GM21423 (cell line): Measurements from ENCODE around the gene RNU2-1.
"Not testable (repeated sequence)": the region's sequence is repeated elsewhere in the genome, so short reads cannot be mapped to it uniquely, and the experiment has no call there.

Experiments used
- ATAC-seq: cut with Tn5 transposase; IDR thresholded peaks from one replicate; pipeline ENCODE4 v1.9.1; 2021; ENCODE audit warnings: mild to moderate bottlenecking, moderate library complexity; ENCODE audit not compliant: unreplicated experiment

RNU2-1 gene

DNA sequence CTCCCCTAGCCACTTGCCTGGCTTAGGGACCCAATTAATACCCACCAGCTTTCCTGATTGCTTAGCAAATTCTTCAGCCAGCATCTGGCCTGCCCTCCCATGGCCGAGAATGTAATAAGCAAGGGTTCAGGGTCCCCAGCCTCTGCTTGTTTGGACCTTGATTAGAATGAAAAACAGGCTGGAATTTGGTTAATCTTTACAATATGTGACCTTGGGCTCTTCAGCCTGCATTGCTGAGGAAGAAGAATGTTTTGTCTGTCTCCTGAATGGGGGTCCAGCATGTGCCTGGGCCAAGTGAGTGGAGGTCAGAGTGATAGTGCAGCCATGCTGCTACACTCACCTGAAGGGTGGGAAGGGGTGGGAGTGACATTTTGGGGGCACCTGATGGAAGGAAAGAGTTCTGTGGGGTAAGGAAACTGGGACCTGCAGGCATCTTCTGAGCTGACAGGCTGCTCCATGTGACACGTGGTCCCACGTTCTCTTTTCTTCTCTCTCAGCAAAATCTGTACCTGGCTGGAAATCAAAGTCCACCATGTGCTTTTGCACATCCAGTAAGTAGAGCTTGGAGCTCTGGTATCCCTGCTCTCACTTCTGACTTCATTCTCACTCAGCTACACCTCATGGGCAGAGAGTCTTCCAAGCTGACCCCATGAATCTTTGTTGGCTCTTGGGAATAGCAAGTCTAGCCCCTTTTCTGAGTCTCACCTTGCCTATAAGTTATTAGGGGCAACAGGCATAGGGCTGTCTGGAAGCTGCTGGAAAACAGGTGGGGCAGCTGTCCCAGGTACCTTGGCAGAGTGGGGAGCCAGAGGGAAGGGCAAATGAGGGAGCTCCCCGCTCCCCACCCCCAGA is 16.8 kb downstream of the RNU2-1 start:
- no peak for ATAC-seq

DNA sequence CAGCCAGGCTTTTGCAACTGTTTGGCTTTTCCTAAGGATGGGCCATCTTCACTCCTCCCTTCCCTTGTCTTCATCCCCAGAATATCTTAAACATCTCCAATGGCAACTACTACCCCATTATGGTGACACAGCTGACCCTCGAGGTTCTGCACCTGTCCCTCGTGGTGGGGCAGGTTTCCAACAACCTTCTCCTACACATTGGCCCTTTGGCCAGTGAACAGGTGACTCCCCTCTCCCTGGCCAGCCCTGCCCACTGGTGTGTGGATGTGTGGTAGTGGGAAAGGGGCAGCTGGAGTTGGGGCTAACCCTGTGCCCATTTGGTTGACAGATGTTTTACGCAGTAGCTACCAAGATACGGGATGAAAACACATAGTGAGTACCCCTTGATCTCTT is 17.4 kb downstream of the RNU2-1 start:
- no peak for ATAC-seq

DNA sequence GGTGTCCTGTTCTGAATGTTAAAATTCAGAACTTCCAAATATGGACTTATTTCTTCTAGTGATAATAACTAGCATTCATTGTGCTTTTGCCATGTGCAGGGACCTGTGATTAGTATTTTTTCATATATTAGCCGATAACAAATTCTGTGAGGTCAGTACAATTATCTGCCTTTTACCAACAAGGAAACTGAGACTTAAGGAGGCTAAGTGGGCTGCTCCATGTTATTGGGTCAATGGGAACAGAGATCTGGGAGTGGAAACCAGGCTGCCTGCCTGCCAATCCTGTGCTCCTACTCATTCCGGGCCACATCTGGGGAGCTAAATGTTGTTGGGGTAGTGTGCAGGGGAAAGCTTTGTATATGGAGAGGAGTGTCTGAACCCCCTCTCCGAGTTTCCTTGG is 18.4 kb downstream of the RNU2-1 start:
- no peak for ATAC-seq

DNA sequence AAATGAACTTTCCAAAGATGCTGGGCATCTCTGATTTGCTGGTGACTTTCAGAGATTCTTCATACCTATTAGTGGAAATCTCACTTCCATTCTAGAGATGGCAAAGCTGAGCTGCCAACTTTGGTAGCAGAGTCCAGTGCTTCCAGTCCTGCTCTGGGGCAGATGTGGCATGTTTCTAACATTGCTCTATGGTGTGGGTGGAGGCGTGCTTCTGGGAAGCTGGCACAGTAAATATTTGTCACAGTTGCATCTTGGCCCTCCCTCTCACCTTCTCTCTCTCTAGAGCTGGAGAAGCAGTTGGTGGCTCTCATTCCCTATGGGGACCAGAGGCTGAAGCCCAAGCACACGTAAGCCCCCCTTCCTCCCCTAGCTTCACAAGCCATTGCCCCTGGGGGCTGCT is 20.2 kb downstream of the RNU2-1 start:
- no peak for ATAC-seq

DNA sequence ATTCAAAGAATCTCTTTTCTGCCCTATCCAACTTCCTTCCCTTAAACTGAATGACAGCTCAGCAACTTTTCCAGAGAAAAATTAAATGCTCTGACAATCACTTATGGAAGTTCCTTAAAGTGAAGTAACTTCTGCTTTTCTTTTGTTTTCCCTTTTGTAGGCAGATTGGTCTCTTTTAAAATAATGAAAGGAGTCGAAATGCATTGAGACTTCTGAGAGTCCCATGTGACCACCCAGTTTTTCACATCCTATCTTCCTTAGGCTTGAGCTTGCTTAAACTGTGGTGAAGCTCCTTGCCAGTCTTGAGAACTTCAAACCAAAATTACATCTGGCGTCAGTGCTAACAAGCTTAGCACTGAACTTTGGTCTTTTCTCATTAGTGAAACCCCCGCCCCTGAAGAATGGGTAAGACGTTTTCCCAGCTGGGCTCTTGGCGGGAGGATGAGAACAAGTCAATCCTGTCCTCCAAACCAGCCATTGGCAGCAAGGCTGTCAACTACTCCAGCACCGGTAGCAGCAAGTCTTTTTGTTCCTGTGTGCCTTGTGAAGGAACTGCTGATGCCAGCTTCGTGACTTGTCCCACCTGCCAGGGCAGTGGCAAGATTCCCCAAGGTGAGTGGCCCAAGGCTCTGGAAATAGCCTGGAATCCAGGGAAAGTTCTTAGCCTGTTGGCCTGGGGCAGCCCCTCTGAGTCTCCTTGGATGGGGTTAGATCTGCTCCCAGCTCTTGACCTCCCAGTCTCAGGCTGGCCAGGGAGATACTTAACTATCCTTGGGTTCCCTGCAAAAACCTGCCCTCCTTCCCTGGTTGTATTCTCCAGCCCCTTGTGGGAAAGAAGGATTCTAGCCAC is 20.9 kb downstream of the RNU2-1 start:
- no peak for ATAC-seq

DNA sequence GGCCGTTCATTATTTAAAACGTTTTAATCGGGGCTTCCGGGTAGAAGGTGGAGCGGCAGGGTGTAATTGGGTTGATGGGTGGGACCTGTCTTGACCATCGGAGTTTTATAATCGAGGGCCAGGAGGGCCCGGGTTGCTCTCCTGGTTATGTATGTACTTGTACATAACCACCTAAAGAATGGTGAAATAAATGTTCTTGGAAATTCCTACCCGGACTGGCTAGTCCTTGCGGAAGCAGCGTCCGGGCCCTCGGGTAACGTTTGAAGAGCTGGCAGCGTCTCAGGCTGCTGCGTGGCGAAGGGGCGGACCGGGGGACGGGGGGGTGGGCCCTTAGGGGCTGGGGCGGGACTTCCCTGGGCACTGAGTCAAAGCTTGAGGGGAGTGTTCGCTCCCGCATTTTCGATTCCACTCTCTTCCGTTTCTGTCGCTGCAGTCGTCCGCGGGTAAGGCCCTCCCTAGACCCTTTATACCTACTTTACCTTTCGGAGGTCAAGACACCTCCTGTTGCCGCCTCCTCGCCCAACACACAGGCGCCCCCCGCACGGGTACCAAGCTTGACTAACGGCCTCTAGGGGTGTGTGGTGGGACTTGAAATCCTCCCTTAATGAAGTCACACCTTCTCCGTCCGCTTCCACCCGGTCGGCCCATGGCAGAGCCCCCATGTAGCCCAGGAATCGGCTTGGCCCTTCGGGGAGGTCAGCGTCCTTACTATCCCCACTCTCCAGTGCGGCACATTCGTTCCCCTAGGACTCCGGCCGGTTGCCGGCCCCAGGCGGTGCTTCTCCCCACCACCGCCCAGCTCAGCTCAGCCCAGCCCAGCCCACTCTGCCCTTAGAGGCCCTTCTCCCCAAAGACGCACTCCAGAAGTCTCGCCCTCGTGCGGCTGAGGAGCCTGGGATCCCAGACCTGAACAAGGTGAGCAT is 22.0 kb downstream of the RNU2-1 start, which contains the start of gene TMEM106A:
TSS of gene TMEM106A (plus strand) at position 396 of the 923 bp plus-strand sequence. CDS start 1,167 bp downstream, outside the sequence.
- ATAC-seq: peak; percentile 64

DNA sequence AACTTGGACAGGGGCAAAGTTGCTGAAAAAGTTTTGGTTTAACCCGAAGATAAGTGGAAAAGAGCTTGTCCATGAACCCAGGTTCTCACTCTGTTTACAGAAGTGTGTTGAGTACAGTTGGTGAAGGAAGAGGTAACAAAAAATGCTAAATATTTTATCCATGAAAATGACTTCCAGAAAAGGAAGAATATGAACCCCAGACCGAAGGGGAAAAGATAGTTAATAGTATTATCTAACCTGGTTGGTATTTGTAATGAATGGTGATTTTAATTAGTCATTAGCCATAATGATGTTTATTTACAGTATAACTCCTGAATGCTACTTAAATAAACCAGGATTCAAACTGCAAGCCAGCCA is 22.7 kb downstream of the RNU2-1 start:
- ATAC-seq: no peak

DNA sequence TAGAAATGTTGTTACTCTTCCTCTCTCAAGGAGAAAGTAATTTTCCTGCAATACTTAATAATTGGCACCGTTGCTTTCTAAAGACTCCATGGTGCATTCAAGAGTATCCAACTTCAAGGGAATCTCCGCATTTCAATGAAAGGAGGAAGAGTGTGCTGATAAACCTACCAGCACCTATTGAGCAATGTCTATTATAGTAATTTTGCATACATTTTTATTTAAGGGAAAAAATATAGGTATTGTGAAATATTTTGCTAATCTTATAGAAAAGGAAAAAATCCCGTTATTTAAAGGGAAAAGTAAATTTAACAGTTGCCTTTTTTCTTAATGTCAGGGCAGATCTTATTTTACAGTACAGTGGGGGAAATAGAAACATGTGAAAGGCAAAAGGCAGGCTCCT is 23.2 kb downstream of the RNU2-1 start:
- no peak for ATAC-seq

DNA sequence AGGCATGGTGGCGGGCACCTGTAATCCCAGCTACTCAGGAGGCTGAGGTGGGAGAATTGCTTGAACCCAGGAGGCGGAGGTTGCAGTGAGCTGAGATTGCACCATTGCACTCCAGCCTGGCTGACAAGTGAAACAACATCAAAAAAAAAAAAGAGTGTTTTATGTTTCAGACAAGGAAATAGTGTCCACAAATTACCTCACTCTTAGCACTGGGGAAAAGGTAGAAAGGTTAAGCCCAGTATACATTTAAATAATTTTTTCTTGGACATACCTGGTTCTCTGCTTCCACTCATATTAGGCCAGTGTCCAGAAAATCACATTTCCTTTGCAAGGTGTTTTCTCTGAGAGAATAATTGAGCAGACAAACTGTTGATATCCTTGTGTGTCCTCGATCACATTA is 30.8 kb downstream of the RNU2-1 start:
- not testable (repeated sequence) for ATAC-seq

DNA sequence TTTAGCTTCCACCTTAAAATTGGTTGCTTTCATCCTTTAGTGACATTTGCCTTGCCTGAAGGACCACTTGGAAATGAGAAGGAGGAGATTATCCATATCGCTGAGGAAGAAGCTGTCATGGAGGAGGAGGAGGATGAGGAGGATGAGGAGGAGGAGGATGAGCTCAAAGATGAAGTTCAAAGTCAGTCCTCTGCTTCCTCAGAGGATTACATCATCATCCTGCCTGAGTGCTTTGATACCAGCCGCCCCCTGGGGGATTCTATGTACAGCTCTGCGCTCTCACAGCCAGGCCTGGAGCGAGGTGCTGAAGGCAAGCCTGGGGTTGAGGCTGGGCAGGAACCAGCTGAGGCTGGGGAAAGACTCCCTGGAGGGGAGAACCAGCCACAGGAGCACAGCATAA is 33.6 kb downstream of the RNU2-1 start:
- ATAC-seq: no peak

DNA sequence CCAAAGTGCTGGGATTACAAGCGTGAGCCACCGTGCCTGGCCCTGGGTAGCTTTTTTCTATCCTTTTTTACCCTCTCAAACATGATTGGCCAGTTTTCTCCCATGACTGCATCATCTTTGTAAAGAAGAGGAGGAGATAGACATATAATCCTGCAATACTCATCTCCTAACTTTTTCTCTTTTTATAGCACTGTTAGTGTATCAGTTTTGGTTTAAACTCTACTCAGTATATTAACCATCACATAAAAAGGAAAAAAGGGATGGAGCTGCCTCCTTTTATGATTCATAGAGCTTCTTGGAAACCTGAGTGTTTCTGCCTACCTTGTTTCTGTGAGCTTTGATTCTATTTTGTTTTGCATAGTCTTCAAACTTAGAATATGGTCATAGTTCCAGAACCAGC is 34.1 kb downstream of the RNU2-1 start:
- ATAC-seq: no peak

DNA sequence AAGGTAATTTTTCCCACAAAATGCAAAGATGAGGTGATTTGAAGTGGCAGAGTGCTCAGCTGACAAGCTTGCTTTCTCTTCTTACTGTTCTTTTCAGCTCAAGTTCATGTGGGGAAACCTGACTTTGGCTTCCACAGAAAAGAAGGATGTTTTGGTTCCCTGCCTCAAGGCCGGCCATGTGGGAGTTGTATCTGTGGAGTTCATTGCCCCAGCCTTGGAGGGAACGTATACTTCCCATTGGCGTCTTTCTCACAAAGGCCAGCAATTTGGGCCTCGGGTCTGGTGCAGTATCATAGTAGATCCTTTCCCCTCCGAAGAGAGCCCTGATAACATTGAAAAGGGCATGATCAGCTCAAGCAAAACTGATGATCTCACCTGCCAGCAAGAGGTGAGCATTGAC is 40.5 kb downstream of the RNU2-1 start:
- no peak for ATAC-seq

DNA sequence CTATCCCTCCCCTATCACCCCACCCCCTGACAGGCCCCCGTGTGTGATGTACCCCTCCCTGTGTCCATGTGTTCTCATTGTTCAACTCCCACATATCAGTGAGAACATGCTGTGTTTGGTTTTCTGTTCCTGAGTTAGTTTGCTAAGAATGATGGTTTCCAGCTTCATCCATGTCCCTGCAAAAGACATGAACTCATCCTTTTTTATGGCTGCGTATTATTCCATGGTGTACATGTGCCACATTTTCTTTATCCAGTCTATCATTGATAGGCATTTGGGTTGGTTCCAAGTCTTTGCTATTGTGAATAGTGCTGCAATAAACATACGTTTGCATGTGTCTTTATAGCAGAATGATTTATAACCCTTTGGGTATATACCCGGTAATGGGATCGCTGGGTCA is 47.1 kb downstream of the RNU2-1 start:
- ATAC-seq: not testable (repeated sequence)

DNA sequence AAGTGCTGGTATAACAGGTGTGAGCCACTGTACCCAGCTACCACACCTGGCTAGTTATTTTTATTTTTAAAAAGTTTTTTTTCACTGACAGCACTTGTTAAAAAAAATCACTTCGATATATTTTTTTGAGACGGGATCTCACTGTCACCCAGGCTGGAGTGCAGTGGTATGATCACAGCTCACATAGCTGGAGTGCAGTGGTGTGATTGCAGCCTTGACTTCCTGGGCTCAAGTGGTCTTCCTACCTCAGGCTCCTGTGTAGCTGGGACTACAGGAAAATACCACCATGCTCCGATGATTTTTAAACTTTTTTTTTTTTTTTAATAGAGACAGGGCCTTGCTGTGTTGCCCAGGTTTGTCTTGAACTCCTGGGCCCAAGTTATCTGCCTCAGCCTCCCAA is 49.9 kb downstream of the RNU2-1 start:
- ATAC-seq: no peak
